Stimulated activated CD4-positive, alpha-beta T cell treated with anti-CD3 and anti-CD28 coated beads, TNF-alpha, amount 100 ng/mL, for 1 hour (primary cell): ENCODE results near the gene KCNH4.
"Not testable (repeated sequence)": the region's sequence is repeated elsewhere in the genome, so short reads cannot be mapped to it uniquely, and the experiment has no call there.

Experiments used
- DNase-seq, 3 donors: peaks; one replicate each; pipeline ENCODE4 v3.0.0-alpha.2; 2020; ENCODE audit warnings: low read depth in 3 of 3, low spot score in 1 of 3

The KCNH4 gene

DNA sequence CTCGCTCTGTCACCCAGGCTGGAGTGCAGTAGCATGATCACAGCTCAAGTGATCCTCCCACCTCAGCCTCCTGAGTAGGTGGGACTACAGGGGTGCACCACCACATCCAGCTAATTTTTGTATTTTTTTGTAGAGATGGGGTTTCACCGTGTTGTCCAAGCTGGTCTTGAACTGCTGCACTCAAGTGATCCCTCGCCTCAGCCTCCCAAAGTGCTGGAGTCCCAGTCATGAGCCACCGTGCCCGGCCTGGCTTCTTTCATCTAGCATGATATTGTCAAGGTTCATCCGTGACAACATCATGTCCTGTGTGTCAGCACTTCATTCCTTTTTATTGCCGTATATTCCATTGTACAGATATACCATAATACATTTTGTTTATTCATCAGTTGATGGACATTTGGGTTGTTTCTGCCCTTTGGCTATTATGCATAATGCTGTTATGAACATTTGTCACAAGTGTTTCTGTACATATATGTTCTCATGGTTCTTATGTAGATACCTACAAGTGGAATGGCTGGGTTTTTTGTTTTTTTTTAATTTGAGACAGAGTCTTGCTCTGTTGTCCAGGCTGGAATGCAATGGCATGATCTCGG lies 16.7 kb upstream of the KCNH4 start:
- DNase-seq: no peak

DNA sequence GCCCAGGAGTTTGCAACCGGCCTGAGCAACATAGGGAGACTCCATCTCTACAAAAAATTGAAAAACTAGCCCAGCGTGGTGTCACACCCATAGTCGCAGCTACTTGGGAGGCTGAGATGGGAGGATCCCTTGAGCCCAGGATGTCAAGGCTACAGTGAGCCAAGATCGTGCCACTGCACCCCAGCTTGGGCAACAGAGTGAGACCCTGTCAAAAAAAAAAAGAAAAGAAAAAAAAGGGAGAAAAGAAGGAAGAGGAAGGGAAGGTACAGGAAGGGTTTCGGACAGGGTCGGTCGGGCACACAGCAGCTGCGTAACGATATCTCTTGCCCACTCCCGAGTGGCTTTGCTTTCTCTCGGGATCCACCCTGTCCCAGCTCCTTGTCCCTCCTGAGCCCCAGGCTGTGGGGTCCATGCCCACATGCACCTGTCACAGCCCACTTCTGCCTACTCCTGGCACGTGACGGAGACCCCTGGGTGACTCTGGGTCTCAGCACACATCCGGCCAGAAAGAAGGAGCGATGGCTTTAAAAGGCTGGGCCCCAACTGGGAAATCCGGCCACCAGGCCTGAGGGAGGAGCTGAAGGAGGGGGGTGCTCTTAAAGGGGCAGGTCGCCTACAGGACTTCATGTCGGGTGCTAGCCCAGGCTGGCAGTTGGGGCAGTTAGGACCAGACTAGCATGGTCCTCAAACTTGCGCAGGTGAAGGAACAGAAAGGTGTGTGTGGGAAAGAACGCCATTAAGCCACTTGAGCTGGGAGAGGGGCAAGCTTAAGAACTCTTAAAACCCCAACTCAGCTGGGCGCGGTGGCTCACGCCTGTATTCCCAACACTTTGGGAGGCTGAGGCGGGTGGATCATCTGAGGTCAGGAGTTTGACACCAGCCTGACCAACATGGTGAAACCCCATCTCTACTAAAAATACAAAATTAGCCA lies 13.3 kb upstream of the KCNH4 start, which contains the start of gene GHDC:
Gene GHDC (minus strand): TSS at position 526 of the 931 bp plus-strand sequence. CDS start 913 bp downstream, outside the sequence.
- peak; percentile 33 to 62 (median 51) for DNase-seq

DNA sequence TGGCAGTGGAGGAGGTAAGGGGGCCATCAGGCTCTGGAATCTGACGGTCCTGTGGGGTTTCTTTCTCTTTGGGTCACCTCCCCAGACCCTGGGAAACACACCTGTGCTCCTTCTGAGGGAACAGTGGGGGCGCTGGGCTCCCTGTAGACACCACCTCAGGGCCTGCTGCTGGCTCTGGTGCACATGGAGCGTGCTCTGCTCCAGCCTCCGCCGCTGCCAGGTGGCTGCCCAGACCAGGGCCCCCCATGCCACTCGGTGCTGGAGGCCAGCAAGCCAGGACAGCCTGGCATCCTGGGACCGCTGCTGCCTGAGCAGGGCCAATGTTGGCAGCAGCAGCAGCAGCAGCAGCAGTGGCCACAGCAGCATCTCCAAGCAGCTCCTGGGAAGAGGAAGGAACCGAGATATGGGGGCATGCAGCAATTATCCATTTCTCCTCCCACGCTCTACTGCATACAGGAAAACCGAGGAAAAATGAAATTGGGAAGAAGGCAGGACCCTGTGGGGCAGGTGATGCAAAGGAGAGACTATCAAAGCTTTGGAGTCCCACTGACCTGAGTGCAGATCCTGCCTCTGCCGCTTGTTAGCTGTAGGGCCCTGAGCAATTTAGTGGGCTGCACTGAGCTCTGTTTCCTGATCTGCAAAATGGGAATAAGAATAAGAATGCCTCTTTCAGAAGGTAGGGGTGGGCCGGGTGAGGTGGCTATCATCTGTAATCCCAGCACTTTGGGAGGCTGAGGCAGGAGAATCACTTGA lies 12.4 kb upstream of the KCNH4 start:
- no peak for DNase-seq

GRCh38 chr17:42192189-42193126 lies 11.5 kb upstream of the KCNH4 start:
- no peak for DNase-seq

- no peak for DNase-seq
Observed at GRCh38 chr17:42191275-42191608, 10.3 kb upstream of the KCNH4 start.

DNA sequence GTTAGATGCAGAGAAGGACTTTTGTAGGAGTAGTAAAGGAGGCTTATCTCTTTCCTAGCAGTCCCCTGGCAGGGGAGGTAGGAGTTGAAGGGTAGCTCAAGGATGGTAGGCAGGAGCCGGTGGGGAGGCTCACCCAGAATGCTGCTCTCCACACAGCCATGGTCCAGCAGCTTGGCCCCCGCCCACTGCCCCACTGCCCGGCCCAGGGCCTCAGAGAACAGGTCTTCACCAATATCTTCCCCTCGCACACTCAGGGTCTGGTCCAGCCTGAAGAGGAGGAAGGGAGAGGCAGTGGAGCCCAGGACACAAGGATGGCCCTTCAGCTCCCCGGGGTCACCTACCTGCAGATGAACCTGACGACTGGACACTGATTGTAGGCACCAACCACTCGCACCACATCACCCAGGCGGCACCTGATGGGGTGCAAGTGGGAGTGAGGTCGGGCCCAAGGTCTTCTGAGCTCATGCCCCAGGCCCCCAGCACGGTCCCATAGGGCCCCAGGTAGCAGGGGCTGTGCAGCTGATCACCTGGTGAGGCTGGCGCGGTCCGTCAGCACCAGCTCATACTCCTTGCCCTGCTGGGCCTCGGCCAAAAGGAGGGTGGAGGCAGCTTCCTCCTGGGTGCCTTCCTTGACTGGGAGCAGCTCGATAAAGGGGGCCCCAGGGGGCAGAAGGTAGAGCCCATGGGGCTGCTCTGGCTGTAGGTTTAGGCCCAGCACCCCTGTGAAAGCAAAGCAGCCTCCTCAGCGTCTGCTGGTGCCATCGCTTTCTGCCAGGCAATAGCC lies 9.7 kb upstream of the KCNH4 start:
- DNase-seq: no peak

DNA sequence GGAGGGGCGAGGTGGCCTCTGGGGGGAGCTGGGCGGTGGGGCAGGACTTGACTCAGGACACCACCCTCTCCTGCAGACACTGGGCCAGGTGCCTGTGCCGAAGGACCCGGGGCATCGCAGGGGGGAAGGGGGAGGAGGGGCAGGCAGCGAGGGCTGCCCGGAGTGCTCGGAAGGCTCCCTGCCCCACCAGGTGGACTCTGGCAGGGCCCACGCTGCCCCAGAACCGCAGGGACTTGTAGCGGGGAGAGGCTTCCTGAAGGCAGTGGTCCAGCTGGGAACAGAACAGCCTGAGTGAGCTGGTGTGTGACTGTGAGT lies 8.7 kb upstream of the KCNH4 start:
- DNase-seq: no peak

GRCh38 chr17:42188749-42189650 lies 8.1 kb upstream of the KCNH4 start:
- DNase-seq: no peak

GRCh38 chr17:42187833-42188232 lies 6.9 kb upstream of the KCNH4 start:
- no peak for DNase-seq

DNA sequence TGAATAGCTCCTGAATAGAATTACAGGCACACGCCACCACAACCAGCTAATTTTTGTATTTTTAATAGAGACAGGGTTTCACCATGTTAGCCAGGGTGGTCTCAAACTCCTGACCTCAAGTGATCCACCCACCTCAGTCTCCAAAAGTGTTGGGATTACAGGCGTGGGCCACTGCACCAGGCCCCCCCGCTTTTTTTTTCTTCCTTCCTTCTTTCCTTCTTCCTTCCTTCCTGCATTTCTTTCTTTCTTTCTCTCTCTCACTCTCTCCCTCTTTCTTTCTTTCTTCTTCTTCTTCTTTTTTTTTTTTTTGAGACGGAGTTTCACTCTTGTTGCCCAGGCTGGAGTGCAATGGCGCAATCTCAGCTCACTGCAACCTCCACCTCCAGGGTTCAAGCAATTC lies 5.2 kb upstream of the KCNH4 start:
- DNase-seq: not testable (repeated sequence)

DNA sequence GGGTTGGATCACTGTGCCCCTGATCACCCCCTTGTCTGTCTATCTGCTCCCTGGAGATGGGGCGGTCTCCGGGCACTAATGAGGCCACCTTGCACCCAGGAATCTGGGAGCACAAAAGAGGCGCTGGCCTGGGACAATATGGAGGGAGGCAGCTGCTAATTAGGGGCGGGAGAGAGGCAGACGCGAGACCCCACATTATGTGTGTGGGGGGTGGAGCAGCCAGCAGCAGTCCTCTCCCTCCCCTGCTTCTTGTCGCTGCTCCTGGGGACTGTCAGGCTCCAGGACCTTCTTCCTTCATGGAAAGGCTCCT lies 4.6 kb upstream of the KCNH4 start:
- no peak for DNase-seq

GRCh38 chr17:42184713-42185620 lies 4.0 kb upstream of the KCNH4 start, which contains the start of gene HCRT:
Gene HCRT, minus strand, starts transcription at chr17:42185452. Its CDS starts 87 bp downstream, at chr17:42185365.
- no peak for DNase-seq

GRCh38 chr17:42183741-42184711 lies 3.1 kb upstream of the KCNH4 start:
- peak; percentile 36 to 69 (median 52) for DNase-seq

GRCh38 chr17:42182927-42183734 lies 2.2 kb upstream of the KCNH4 start:
- DNase-seq: no peak

DNA sequence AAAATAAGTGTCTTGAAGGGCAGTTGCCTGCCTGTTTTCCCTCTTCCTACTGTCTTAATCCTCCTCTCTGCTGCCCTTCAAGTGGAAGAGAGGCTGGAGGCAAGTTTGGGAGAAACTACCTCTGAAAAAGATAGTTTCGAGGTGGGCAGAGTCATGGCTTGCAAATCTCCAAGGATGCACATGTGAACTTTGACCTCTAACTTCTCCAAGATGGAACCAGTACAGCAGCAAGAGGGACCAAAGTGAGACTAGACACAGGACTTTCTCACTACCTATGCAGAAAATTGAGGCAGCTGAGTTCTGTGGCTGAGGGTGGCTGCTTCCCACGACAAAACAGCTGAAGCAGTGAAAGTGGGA lies 887 bp upstream of the KCNH4 start:
- no peak for DNase-seq

GRCh38 chr17:42180411-42180921 lies 476 bp downstream of the KCNH4 start:
- DNase-seq: no peak
